CD4-positive, alpha-beta T cell (primary cell): Measurements from ENCODE around the gene FAM114A2. TPM values are rescaled to one million over a fixed set of nuclear protein-coding genes. Genes with fewer than 3 reads are reported as not detected.

ENCODE experiments used
- ATAC-seq: fragments of 200-7000 bp; cut with Tn5 transposase; one replicate; pipeline ENCODE4 v1.10.0; 2022; ENCODE audit warnings: mild to moderate bottlenecking; ENCODE audit not compliant: poor library complexity
- CTCF ChIA-PET: fragments of 350-600 bp; sonication (Branson Sonifier 250); formaldehyde crosslinking; loops from one replicate; lab custom pipeline; 2021; ENCODE audit warnings: antibody characterized with exemption, inconsistent platforms; lab: Charles Lee
- POLR2A ChIA-PET: fragments of 350-600 bp; sonication (Branson Sonifier 250); formaldehyde crosslinking; loops from one replicate; lab custom pipeline; 2021; ENCODE audit warnings: antibody characterized with exemption, inconsistent platforms; lab: Charles Lee
- DNase-seq, 14 experiments: peaks; one replicate each; pipeline ENCODE4 v3.0.0-alpha.2; 2013 to 2020; ENCODE audit warnings: mixed read lengths in 2 of 14
- H3K27ac ChIP-seq, 2 donors: one replicate each; pipeline versions ENCODE4 v1.5.1 to v1.7.0; 2013; ENCODE audit warnings: low read length in 2 of 2, low read depth in 1 of 2, mild to moderate bottlenecking in 1 of 2
- H3K27me3 ChIP-seq, 2 experiments: 1 replicate in 1 of 2; 2 replicates in 1 of 2; pipeline versions ENCODE4 v1.6.1 to v1.7.0; 2013; ENCODE audit warnings: low read length in 2 of 2, control low read depth in 1 of 2, mild to moderate bottlenecking in 1 of 2, moderate library complexity in 1 of 2; ENCODE audit not compliant: insufficient read depth in 2 of 2, control insufficient read depth in 1 of 2
- H3K36me3 ChIP-seq: one replicate; pipeline ENCODE4 v1.6.1; 2013; ENCODE audit warnings: low read length, control low read depth; ENCODE audit not compliant: insufficient read depth
- H3K4me1 ChIP-seq: one replicate; pipeline ENCODE4 v1.6.1; 2013; ENCODE audit warnings: low read length, control low read depth; ENCODE audit not compliant: insufficient read depth
- H3K4me3 ChIP-seq: one replicate; pipeline ENCODE4 v1.5.1; 2013; ENCODE audit warnings: mild to moderate bottlenecking, low read length, moderate library complexity
- H3K9me3 ChIP-seq, 2 experiments: 1 replicate in 1 of 2; 2 replicates in 1 of 2; pipeline versions ENCODE4 v1.6.1 to v1.7.0; 2013; ENCODE audit warnings: low read length in 2 of 2, mild to moderate bottlenecking in 2 of 2, control low read depth in 1 of 2, moderate library complexity in 1 of 2; ENCODE audit not compliant: control insufficient read depth in 1 of 2, insufficient read depth in 1 of 2
- H3K27ac Mint-ChIP-seq: one replicate; pipeline ENCODE4 v1.8.0; 2020; ENCODE audit warnings: mixed read lengths
- H3K27me3 Mint-ChIP-seq: one replicate; pipeline ENCODE4 v1.8.0; 2021; ENCODE audit warnings: mixed read lengths
- H3K36me3 Mint-ChIP-seq: one replicate; pipeline ENCODE4 v1.8.0; 2021; ENCODE audit warnings: low read depth, mixed read lengths
- H3K4me1 Mint-ChIP-seq: one replicate; pipeline ENCODE4 v1.8.0; 2021; ENCODE audit warnings: low read depth, mixed read lengths
- H3K4me3 Mint-ChIP-seq: one replicate; pipeline ENCODE4 v1.8.0; 2020; ENCODE audit warnings: mild to moderate bottlenecking, mixed read lengths
- H3K9me3 Mint-ChIP-seq: one replicate; pipeline ENCODE4 v1.8.0; 2020; ENCODE audit warnings: mixed read lengths
- CTCF ChIP-seq: fragments of 200-600 bp; IDR thresholded peaks from one replicate; pipeline ENCODE4 v1.8.0; 2022; ENCODE audit warnings: antibody characterized with exemption, mild to moderate bottlenecking
- intact Hi-C, 2 experiments: fragments of 100-400 bp; cut with DNase I in 1 of 2; cut with micrococcal nuclease in 1 of 2; formaldehyde crosslinking; loops; one replicate each; pipeline versions ENCODE4 v1.15.1 to v1.9.0; 2023 to 2025; cut with DNase I, micrococcal nuclease
- total RNA-seq, 174 experiments: library from RNA in 2 of 174; stranded (reverse) in 2 of 174; gene quantifications; one replicate each; pipeline ENCODE4 v1.2.3 and lab custom pipeline; 2021 to 2026

The FAM114A2 gene
- total RNA-seq, 2 experiments from 2014 or later = 21.9 to 23.3 TPM

DNA sequence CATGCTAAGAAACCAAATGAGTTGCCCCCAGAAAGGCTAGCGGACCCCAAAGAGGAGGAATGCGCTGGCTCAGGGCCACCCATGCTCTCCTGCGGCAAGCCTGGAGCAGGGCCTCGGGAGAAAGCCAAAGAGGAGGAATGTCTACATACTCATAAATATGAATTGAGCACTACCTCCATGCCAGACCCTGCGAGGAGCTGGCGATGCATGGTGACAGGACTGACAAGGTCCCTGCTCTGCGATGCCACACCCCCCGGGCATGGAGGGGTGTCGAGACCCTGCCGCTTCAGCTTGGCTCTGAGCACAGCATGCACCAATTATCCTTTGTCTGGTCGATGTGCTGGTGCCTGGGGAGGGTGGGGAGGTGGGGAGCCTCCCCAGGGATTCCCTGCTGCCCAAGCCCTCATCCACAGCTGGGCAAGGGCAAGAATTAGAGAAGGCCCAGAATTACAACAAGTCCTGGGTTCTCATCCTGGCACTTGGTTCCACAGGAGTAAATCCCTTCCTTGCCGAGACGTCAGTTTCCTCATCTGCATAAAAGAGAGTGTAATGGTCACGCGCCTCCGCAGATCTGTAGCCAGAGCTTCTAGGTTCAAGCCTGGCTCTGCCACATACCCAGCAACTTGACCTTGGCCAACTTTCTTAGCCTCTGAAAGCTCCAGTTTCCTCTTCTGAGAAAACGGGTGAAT lies 74.4 kb downstream of the FAM114A2 start:
- Histone ChIP-seq H3K9me3 (no peaks in the 10 kb centered on the region), H3K4me1 (peaks cover 9% of the 10 kb centered on the region), H3K27ac (no peak overlapping the region), H3K36me3 (no peaks in the 10 kb centered on the region), H3K27me3 (peaks cover 0 to 2% of the 10 kb centered on the region in 2 experiments), H3K4me3 (no peak overlapping the region)
- Mint-ChIP-seq H3K4me1 (peaks cover 8% of the 10 kb centered on the region), H3K4me3 (no peak overlapping the region), H3K9me3 (no peaks in the 10 kb centered on the region), H3K27me3 (peaks cover 11% of the 10 kb centered on the region), H3K36me3 (no peaks in the 10 kb centered on the region), H3K27ac (no peak overlapping the region)
- TF ChIP-seq CTCF = no peak
- intact Hi-C loops = loop anchor here in 1 of 2 experiments (5.0 kb wide), 1 partner anchor 1432 kb away; no protein-coding TSS in a partner anchor
- DNase-seq (no peak), ATAC-seq (no peak)
- CTCF ChIA-PET = interaction anchor here (0.9 to 1.5 kb wide), 3 partner anchors 10 to 1432 kb away, joined by 3 to 5 read pairs (median 3); no protein-coding TSS in a partner anchor
- POLR2A ChIA-PET = interaction anchor here (0.6 kb wide), 1 partner anchor 110 kb away, joined by 3 read pairs; no protein-coding TSS in a partner anchor

GRCh38 chr5:153960269-153961215 lies 78.2 kb downstream of the FAM114A2 start:
- H3K27ac ChIP-seq = no peak overlapping the region
- DNase-seq (peak in 2 of 14 experiments; percentile 3 to 67), ATAC-seq (no peak)
- Mint-ChIP-seq H3K9me3 (no peaks in the 10 kb centered on the region), H3K27ac (no peak overlapping the region), H3K36me3 (no peaks in the 10 kb centered on the region), H3K27me3 (peaks cover 6% of the 10 kb centered on the region), H3K4me3 (no peak overlapping the region), H3K4me1 (peaks cover 8% of the 10 kb centered on the region)
- no peaks in the 10 kb centered on the region for H3K27me3 ChIP-seq
- POLR2A ChIA-PET = no interaction called here
- H3K9me3 ChIP-seq = no peaks in the 10 kb centered on the region
- CTCF ChIA-PET = no interaction called here
- TF ChIP-seq CTCF = no peak
- H3K4me3 ChIP-seq = no peak overlapping the region
- H3K36me3 ChIP-seq = no peaks in the 10 kb centered on the region
- intact Hi-C loops = loop anchor here in 1 of 2 experiments (5.0 kb wide), 1 partner anchor 1428 kb away; no protein-coding TSS in a partner anchor
- peaks cover 9% of the 10 kb centered on the region for H3K4me1 ChIP-seq

GRCh38 chr5:153959134-153959957 lies 79.4 kb downstream of the FAM114A2 start:
- no peaks in the 10 kb centered on the region for H3K9me3 ChIP-seq
- no peaks in the 10 kb centered on the region for H3K36me3 ChIP-seq
- Mint-ChIP-seq H3K9me3 (no peaks in the 10 kb centered on the region), H3K27ac (no peak overlapping the region), H3K4me3 (no peak overlapping the region), H3K36me3 (no peaks in the 10 kb centered on the region), H3K4me1 (peaks cover 8% of the 10 kb centered on the region), H3K27me3 (peaks cover 4% of the 10 kb centered on the region)
- no peak for TF ChIP-seq CTCF
- DNase-seq (no peak), ATAC-seq (no peak)
- no peak overlapping the region for H3K4me3 ChIP-seq
- POLR2A ChIA-PET = no interaction called here
- H3K27ac ChIP-seq = no peak overlapping the region
- H3K4me1 ChIP-seq = peaks cover 9% of the 10 kb centered on the region
- intact Hi-C loops = no loop called here
- no peaks in the 10 kb centered on the region for H3K27me3 ChIP-seq
- CTCF ChIA-PET = no interaction called here
